Mesenteric fat pad (tissue), 1 donor: ENCODE measurements around the gene DNAH10. TPM values are rescaled to one million over a fixed set of nuclear protein-coding genes. Genes with fewer than 3 reads are reported as not detected.
A peak's percentile ranks its signal among the peaks of the same experiment; 100 is the strongest.

Source experiments
- DNase-seq: peaks from one replicate; pipeline ENCODE4 v3.0.0-alpha.2; 2020; ENCODE audit warnings: low spot score
- long read RNA-seq: library from polyadenylated mRNA; unstranded; transcript quantifications from one replicate; pipeline ENCODE4 v2.0.0, GENCODE V29; 2020
- total RNA-seq: library from RNA; stranded (reverse); fragmentation: NEBNext Ultra II Directional; extraction: Animal tissue kit (Norgen Biotek cat#: 25700); gene quantifications from one replicate; pipeline ENCODE4 v1.2.1, GENCODE V29; 2021
- donor health status: DM: yes; HTN: yes; CAD: no.

Gene DNAH10, protein sequence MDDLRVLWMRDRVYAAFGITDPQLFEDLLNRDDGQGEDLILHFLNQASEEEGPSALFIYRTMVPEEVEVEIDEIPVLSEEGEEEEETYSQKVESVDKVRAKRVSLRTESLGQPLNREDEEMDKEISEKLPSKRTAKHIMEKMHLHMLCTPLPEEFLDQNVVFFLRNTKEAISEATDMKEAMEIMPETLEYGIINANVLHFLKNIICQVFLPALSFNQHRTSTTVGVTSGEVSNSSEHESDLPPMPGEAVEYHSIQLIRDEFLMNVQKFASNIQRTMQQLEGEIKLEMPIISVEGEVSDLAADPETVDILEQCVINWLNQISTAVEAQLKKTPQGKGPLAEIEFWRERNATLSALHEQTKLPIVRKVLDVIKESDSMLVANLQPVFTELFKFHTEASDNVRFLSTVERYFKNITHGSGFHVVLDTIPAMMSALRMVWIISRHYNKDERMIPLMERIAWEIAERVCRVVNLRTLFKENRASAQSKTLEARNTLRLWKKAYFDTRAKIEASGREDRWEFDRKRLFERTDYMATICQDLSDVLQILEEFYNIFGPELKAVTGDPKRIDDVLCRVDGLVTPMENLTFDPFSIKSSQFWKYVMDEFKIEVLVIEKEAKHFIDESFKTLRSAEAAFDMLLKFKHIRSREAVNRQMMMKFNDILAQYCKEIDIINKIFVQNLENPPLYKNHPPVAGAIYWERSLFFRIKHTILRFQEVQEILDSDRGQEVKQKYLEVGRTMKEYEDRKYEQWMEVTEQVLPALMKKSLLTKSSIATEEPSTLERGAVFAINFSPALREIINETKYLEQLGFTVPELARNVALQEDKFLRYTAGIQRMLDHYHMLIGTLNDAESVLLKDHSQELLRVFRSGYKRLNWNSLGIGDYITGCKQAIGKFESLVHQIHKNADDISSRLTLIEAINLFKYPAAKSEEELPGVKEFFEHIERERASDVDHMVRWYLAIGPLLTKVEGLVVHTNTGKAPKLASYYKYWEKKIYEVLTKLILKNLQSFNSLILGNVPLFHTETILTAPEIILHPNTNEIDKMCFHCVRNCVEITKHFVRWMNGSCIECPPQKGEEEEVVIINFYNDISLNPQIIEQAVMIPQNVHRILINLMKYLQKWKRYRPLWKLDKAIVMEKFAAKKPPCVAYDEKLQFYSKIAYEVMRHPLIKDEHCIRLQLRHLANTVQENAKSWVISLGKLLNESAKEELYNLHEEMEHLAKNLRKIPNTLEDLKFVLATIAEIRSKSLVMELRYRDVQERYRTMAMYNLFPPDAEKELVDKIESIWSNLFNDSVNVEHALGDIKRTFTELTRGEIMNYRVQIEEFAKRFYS (N-terminal part only)
- total RNA-seq, result 0.51 TPM
- long read RNA-seq, partial matches to known transcripts, result 0 of 1 reads
- long read RNA-seq, other reads (novel, unspliced or antisense), result 1 of 1 reads

DNA sequence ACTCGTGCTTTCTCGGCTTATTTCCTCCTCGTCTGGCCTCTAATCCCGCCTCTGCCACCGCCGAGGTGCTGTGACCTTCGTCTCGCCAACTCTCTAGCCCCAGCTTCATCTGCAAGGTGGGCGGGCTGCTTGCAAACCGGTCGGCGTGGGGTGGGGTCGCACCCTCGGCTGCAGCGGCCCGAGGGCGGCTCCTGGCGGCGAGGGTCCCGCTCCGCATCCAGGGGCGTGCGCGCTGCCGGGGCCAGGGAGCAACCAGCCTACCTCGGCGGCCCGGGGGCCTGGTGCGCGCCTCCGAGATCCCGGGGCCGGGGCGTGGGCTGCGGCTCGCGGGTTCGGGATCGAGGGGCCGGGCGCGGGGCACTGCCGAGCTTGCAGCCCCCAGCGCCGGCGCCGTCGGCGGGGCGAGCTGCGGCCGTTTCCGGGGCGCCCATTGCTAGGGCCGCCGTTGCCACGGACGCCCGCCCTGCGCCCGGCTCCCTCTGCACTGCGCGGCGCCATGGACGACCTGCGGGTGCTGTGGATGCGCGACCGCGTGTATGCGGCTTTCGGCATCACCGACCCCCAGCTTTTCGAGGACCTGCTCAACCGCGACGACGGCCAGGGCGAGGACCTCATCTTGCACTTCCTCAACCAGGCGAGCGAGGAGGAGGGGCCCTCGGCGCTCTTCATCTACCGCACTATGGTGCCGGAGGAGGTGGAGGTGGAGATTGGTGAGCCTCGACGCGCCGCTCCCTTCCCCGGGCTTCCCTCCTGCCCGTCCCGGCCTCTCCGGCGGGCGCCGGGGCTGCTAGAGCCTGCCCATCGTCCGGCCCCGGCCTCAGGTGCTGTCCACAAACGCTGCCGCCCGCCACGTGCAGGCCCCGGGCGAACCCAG lies at the start of gene DNAH10:
DNAH10 (plus strand) TSS at position 461 of the 874 bp plus-strand sequence; CDS start at position 497, 36 bp downstream.
- peak; percentile 89 for DNase-seq

DNA sequence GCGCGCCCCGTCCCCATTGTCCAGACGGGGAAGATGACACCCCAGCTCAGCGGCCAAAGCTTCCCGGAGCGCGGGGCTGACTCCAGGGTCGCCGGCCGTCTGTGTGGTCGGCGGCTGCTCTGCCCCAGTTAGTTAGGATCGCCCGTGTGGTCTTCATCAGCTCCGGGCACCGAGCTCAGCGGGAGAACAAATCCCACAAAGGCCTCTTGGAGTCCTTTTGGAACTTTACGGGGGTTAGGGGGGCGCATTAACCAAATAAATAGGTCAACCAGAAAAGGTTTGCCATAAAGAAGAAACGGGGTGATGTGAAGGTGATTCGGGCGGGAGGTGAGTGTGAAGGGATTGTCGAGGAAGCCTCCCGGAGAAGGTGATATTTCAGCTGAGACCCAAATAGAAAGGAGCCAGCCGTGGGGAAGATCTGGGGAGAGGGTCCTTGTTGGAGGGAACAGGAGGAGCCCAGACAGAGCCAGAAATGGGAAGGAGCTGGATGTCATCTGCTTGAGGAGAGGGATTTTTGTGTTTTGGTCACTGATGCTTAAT lies 49.3 kb upstream of the DNAH10 start:
- DNase-seq, result peak; percentile 51

- DNase-seq, result peak; percentile 53
Measured at GRCh38 chr12:123713398-123713797, 48.7 kb upstream of the DNAH10 start.

- peak; percentile 37 for DNase-seq
Measured at GRCh38 chr12:123713823-123714585, 48.1 kb upstream of the DNAH10 start.

GRCh38 chr12:123715195-123715594 lies 46.9 kb upstream of the DNAH10 start:
- no peak for DNase-seq

GRCh38 chr12:123717350-123717749 lies 44.8 kb upstream of the DNAH10 start:
- DNase-seq, result peak; percentile 20

GRCh38 chr12:123720141-123720814 lies 41.8 kb upstream of the DNAH10 start:
- peak; percentile 20 for DNase-seq

DNA sequence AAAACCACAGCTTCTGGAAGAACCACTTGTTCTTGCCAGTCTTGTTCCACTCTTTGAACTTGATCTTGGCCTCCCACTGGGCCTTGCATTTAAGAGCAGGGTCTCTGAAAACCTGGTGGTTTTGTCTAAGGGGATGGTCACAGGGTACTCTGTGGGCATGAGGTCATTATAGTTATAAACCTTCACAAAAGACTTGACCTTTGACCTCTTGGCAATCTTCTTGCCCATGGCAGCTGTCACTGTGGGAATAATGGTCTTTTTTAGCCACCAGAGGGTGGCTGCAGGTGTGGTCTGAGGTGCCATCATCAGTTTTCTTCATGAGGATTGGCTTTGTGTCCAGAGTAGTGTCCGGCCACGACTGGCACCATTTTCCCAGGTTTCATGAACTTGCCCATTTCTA lies 40.9 kb upstream of the DNAH10 start:
- no peak for DNase-seq

DNA sequence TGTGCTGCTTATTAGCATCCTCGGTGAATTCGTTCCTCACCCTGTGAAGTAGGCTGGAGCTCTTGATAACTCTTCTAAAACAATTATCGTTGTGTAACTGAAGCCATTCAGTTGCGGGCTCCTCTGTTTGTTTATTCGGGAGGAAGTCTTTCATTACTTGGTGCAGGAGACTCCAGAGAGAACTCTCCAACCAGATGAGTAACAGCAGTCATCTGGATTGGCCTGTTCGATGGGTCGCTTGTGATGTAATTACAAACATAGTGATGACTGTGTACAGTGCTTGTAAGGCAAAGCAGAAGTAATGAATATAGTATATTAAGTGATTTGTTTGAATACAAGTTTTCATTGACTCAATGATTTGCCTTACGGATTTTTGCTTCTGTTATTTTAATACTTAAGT lies 39.1 kb upstream of the DNAH10 start:
- DNase-seq, result no peak

- no peak for DNase-seq
Measured at GRCh38 chr12:123723765-123724164, 38.3 kb upstream of the DNAH10 start.

- DNase-seq, result no peak
Measured at GRCh38 chr12:123726244-123726643, 35.9 kb upstream of the DNAH10 start.

- no peak for DNase-seq
Measured at GRCh38 chr12:123726962-123727361, 35.1 kb upstream of the DNAH10 start.

DNA sequence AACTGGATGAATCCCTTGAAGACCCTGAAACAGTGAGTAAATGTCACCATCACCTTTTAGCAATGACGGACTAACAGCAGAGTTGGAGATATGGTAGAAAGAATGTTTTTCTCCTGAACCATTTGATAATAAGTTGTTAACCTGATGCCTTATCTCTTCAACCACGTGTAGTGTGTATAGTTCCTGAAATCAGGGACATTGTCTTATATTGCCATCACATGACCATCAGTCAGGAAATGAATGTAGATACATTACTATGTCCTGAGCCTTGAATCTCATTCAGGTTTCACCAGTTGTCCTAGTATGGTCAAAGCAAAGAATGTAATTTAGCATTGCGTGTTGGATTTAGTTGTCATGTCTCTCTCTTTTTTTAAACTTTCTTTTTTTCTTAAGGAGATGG lies 34.2 kb upstream of the DNAH10 start:
- no peak for DNase-seq

GRCh38 chr12:123731596-123731995 lies 30.5 kb upstream of the DNAH10 start:
- peak; percentile 20 for DNase-seq

DNA sequence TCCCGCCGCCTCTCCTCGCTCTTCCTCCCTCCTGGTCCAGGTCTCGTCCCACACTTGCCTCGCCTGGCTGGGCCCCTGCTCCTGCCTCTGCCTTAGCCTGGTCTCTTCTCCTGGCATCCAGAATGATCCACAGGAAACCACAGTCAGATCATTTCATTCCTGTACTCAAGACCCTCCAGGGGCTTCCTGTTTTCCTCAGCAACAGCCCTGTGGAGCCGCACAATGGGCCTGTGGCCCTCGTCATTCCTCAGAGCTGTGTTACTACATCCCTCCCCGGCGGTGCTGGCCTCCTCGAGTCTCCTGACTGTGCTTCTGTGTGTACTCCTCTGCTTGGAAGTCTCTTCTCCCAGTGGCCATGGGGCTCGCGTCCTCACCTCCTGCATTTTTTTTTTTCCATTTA lies 29.9 kb upstream of the DNAH10 start:
- DNase-seq, result peak; percentile 82

GRCh38 chr12:123733229-123733628 lies 28.9 kb upstream of the DNAH10 start:
- DNase-seq, result peak; percentile 43

GRCh38 chr12:123734268-123734667 lies 27.8 kb upstream of the DNAH10 start:
- DNase-seq, result peak; percentile 39

GRCh38 chr12:123741937-123742572 lies 20.0 kb upstream of the DNAH10 start:
- no peak for DNase-seq
